ENCODE results near the gene TWNK.

TWNK gene

DNA sequence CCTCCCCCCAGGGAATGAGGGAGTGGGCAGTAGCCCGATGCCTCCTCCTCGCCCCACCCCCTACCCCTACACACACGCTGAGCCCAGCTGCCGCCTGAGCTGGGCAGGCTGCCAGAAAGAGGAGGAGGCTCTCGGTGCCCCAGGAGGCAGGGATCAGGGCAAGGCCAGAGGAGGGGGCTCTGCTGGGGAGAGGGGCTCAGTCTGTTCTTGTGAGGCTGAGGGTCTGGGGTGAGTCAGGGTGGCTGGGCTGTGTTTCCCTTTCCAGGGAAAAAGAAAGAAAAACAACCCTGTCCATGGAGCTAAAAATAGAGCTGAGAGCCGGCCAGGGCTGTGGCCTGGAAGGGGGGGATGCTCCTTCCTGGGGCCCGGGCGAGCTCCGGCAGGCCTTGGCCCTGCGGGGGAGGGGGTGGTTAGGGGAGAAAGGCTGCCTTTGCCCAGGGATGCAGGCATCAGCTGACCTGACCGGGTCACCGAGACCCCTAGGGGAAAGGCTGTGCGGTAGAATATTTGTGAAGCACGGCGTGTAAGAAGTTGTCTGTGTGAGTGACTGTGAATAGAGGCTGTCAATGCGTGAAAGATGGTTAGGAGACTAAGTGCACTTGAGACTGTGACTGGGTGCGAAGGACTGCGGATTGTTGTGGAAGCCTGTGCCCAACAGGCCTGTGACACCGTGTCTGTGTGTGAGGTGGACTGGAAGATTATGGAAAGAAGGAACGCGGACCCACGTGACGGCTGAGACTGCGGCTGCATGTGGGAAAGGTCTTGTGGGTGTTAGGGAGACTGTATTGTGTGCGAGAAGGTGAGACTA, 11.0 kb downstream of the TWNK start:
- DNase-seq, result peak; percentile 93

DNA sequence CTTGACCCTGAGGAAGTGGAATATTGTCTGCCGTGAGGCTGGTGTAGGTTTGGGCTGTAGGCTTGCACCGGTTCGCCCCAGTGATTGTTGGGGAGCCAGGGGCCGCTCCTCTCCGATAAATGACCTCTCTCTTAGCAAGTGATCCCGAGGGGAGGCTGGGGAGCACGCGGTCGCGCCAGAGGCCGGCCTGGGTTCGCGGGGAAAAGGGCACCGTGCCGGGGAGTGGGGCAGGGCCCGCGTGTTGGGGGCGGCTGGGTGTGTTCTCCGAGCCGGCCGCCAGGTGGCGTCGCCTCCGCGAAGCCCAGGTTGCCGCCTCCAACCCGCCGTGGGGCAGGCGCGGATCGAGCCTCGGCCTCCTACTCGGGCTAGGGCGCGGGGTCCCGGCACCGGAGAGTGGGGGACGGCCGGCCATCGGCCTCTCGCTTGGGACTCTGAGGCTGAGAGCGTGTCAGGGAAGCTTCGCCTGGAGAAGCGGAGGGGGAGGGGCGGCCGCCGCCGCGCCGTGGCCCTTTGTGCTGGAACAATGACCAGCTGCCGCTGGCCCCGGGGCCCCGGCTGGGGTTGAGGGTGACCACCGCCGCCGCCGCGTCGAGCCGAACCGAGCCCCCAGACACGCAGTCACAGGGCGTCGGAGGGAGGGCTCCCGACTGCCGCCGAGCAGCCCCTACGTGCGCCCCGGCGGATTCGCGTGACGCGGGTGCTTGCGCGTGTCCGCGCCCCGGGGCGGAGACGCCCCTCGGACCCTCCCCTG, 11.8 kb downstream of the TWNK start:
- DNase-seq, result peak; percentile 97

DNA sequence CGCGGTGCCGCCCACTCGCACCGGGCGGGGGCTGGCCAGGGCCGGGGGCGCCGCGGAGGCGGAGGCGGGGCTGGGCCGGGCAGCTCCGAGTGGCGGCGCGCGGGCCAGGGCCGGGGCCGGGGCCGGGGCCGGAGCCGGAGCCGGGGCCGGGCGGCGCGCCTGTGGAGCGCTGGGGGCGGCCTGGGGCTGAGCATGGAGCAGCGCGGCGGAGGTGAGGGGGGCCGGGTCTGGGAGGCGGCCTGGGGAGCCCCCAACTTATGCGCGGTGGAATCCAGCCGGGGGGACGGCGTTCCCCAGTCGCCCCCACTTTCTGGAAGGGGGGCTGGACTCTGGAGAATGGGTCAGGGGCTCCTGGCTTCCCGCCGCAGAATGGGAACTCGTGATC, 12.4 kb downstream of the TWNK start, which contains the start of gene LZTS2:
Gene LZTS2 (plus strand): TSS at position 67 of the 385 bp plus-strand sequence. CDS start 2,731 bp downstream, outside the sequence.
- no peak for DNase-seq

DNA sequence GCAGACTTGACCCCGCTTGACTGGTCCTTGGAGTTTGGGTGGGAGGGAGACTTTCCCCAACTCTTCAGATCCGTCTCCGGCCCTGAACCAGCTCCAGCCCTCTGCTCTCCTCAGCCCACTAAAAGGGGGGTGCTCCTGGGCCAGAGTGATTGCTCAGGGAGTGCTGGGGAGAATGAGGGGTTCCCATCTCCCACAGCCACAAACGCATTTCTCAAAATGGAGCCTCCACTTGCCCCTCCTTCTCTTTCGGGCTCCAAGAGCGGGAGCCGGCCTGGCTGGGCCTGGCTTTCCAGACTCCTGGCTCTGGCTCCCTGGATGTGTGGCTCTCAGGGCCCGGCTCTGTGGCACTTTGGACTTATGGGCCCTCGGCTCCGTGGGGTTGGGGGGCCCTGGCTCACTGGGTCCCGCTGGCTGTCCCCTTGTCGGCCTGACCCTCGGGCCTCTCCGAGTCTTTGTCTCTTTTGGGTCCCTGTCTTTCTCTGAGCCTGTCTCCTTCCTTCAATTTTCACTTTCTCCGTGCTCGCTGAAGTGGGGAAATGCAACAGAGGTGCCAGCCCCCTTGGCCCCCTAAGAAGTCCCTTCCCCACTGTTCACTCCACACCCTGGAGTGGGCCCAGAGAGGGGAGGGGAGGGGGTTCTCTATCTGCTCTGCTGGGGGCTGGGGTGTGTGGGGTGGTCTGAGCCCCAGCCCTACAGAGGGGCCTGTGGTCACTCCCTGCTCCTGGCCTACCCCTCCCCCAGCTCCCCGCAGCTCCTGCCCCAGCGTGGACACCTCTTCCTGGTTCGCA, 13.0 kb downstream of the TWNK start:
- peak; percentile 66 for DNase-seq

DNA sequence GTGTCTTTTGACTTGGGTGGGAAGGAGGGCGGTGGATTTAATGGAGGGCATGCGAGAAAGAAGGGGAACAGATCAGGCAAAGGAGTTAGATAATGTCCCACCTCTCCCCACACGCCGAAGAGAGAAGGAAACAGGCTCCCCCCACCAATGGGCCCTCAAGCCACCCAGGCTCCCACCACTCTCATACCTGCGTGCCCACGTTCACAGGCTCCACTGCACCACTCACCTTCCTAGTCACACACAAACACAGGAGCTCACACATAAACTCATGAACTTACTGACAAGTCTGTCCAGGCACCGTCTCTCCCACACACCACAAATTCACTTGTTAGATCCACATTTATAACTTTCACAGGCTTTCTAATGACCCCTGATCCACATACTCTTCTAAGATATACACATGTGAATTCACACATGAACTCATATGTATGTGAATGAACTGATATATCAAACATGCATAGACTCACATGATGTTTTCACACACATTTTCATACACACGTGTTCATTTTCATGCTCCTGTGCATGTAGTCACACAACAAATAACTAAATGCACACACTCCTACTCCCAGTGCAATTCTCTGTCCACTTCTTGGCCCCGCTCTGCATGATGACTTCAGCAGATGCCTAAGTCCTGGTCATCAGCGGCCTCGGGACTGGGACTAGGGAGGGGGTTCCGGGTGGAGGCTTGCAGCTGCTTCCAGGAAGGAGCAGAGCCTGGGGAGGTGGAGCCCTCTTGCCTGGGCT, 13.7 kb downstream of the TWNK start:
- peak; percentile 81 for DNase-seq

DNA sequence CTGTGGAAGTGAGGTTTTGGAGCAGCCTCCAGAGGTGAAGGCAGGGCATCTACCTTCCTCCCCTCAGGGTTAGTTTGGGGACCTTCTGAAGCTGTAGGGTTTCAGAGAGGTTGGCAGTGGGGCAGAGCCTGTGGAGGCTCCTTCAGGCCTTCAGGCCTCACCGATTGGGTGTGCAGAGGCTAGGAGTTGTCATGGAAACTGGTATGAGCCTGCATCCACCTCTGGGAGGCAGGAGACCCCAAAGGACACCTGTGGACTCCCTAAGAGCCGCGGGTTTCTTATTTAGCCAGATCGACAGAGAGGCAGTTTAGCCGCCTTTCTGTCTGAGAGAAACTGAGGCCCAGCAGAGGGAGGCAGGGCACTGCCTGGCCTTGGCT, 14.3 kb downstream of the TWNK start:
- DNase-seq, result no peak

DNA sequence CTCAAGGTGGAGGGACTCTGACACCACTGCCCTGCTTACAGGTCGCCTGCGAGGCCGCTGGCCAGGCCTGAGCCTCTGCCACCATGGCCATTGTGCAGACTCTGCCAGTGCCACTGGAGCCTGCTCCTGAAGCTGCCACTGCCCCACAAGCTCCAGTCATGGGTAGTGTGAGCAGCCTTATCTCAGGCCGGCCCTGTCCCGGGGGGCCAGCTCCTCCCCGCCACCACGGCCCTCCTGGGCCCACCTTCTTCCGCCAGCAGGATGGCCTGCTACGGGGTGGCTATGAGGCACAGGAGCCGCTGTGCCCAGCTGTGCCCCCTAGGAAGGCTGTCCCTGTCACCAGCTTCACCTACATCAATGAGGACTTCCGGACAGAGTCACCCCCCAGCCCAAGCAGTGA, 15.1 kb downstream of the TWNK start:
- no peak for DNase-seq

DNA sequence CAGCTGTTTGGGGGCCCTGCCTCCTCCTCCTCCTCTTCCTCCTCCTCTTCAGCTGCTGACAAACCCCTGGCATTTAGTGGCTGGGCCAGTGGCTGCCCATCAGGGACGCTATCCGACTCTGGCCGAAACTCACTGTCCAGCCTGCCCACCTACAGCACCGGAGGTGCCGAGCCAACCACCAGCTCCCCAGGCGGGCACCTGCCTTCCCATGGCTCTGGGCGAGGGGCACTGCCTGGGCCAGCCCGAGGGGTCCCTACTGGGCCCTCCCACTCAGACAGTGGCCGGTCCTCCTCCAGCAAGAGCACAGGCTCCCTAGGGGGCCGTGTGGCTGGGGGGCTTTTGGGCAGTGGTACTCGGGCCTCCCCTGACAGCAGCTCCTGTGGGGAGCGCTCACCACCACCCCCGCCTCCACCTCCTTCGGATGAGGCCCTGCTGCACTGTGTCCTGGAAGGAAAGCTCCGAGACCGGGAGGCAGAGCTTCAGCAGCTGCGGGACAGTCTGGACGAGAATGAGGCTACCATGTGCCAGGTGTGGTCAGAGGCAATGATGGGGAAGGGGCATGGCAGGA, 16.4 kb downstream of the TWNK start:
- no peak for DNase-seq

DNA sequence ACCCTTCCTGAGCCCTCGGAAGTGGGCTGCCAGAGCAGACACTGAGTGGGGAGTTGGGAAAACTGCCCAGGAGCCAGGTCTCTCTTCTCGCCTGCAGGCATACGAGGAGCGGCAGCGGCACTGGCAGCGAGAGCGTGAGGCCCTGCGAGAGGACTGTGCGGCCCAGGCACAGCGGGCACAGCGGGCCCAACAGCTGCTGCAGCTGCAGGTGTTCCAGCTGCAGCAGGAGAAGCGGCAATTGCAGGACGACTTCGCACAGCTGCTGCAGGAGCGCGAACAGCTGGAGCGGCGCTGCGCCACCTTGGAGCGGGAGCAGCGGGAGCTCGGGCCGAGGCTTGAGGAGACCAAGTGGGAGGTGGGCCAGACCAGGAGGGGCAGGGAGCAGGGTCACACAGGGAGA, 18.0 kb downstream of the TWNK start:
- DNase-seq, result no peak

DNA sequence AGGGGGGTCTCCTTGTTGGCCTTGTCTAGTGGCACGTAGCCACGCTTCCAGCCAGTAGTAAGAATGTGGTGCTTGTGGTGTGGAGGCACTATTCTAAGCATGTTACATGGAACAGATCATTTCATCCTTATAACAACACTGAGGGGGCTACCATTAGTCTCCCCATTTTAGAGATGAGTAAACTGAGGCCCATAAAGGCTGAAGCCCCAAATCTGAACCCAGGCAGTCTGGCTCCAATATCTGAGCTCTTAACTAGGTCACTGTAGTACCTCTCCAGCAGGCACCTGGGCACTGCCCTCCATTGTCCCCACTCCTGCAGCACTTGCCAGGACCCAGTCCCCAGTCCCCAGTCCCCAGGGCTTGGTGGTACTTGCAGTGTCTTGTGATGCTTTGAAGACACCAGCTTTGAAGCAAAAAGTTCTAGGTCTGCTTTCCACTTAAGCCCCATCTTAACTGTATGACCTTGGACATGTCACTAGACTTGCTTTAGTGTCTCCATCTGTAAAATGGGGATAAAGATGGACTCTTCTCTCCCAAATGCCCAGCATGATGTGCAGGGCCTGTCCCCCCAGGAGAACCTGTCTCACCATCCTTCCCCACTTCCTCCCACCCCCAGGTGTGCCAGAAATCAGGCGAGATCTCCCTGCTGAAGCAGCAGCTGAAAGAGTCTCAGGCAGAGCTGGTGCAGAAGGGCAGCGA, 18.7 kb downstream of the TWNK start:
- no peak for DNase-seq

DNA sequence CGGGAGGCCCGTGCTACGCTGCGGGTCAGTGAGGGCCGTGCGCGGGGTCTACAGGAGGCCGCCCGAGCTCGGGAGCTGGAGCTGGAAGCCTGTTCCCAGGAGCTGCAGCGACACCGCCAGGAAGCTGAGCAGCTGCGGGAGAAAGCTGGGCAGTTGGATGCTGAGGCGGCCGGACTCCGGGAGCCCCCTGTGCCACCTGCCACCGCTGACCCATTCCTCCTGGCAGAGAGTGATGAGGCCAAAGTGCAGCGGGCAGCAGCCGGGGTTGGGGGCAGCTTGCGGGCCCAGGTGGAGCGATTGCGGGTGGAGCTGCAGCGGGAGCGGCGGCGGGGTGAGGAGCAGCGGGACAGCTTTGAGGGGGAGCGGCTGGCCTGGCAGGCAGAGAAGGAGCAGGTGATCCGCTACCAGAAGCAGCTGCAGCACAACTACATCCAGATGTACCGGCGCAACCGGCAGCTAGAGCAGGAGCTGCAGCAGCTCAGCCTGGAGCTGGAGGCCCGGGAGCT, 19.3 kb downstream of the TWNK start:
- no peak for DNase-seq

DNA sequence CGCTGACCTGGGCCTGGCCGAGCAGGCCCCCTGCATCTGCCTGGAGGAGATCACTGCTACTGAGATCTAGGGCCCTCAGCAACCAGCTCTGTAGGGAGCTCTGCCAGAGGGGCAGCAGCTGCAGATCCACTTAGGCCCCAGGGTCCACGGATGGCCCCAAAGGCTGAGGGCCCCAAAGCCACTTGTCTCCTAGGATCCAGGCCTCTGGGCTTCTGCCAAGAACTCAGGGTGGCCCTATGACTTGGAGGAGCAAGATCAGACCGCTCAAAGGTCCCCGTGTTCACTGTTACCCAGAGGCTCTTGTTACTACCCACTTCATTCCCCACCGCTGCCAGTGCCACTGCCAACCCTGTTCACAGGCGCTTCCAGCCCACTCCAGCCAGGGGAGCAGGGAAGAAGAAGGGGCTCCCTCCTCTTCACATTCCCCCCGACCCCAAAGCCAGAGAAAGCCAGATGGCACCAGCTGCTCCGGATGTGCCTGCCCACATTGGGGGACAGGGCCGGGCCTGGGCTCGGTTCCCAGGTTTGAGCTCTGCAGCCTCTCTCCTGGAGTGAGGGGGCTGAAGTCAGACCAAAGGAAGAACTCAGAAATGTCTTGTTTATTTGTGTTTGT, 19.9 kb downstream of the TWNK start:
- no peak for DNase-seq

DNA sequence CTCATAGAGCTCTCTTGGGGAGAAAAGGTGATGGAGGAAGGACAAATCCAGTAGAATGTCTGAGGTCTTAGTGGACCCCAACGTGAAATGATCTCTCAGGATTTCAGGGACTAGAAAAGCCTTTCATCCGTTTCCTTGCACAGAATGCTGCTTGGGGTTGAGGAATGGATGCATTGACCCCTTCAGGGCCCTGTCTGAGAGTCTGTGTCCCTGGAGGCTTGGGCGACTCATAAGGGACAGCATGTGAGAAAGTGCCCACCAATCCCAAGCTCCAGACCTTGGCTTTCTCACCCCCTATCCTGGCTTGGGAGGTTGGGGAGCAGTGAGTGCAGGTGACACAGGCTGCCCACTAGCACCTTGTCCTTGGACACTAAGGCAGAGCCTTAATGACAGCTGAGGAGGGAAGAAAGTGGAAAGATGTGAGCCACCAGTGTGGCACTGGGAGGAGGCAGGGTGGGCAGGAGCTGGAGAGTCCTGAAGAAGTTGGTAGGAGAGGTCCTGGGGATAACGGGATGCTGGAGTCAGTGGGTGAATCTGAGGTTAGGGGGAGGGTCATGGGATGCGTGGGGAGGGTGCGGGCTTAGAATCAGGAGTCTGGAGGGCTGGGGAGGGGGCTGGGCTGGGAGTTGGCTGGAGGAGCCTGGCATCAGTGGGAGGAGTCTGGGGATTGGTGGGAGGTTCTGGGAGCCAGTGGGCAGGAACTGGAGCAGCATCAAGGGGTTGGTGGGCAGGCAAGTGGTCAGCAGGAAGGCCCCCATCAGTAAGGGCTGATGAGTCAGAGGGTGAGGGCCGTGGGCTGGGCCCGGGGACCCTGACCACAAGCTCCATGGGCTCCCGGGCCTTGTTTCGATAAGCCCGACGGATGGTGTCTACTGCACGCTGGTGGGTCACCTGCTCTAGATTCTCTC, 20.8 kb downstream of the TWNK start:
- no peak for DNase-seq

DNA sequence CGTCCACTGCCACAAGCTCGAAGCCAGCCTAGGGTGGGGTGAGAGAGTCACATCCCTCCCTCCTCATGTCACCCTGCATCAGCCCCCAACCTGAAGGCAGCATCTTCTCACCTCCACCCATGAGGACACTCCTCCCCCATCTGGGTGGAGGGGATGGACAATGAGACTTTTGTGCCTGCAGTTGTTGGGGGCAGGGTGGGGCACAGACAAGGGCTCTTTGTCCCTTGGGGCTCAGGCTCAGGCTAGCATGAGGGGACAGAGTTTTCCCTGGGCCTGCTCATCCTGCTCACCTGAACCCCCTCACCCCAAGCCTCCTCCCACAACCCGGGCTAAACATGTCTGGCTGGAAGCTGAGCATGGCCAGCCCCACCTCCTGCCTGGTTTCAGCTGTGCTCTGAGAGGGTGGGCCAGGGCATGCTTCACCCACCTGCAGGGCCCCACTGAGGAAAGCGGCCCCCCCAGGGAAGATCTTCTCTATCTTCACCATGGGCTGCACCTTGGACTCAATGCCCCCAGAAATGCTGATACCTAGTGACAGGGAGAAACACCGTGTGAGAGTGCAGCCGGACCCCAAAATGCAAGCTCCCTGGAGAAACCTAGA, 21.6 kb downstream of the TWNK start:
- no peak for DNase-seq

DNA sequence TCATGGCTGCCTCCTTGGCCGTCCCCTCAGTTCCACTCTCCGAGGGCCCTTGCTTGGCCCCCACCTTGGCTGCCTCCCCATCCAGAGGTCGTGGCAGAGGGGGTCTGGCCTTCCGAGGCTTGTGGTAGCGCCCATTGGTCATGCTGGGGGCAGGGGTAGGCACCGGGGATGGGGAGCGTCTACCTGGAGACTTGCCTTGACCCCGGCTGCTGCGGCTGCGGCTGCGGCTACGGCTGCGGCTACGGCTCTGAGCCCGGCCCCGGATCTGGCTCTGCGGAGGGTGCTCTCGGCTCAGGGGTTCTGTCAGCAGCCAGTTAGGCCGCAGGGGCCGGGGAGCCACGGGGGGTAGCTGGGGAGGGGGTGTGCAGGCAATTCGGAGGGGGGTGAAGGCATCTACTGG, 23.0 kb downstream of the TWNK start:
- DNase-seq, result no peak

DNA sequence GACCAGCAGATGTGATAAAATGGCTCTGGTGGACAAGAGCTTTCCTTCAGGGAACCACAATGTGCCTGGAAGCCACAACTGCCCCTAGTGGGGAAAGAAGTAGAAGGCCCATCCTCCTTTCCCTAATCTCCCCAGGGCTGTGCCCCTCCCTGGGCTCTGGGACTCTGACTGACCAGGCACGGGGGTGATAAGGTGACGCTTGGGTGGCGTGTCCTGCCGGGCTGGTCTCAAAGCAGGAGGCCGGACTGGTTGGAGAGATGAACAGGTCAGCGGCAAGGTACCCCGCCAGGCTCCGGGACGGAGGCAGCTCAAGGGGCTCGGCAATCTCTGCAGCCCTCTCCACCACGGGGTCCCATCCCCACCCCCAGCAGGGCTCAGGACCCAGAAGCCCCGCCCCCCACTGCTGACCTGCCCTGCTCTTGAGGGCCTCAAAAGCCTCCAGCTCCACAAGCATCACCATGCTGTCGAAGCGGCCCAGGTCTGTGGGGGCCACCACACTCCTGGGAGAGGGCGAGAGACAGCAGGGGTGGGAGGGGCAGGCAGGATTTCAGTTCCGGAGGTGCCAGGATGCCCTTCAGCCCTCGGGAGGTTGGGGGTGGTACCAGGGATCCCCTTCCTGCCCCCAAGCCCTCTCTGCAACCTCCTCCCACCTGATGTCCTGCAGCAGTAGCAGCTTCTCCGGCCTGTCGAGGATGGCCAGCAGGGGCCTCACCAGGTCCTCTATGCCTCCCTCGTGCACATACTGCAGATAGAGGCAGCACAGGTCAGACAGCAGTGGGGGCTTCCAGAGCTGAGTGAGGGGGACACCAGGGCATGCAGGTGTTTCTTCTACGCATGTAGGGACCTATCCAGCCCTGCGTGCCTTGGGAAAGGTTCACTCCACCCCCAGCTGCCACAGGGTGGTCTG, 24.4 kb downstream of the TWNK start:
- DNase-seq, result peak; percentile 62

DNA sequence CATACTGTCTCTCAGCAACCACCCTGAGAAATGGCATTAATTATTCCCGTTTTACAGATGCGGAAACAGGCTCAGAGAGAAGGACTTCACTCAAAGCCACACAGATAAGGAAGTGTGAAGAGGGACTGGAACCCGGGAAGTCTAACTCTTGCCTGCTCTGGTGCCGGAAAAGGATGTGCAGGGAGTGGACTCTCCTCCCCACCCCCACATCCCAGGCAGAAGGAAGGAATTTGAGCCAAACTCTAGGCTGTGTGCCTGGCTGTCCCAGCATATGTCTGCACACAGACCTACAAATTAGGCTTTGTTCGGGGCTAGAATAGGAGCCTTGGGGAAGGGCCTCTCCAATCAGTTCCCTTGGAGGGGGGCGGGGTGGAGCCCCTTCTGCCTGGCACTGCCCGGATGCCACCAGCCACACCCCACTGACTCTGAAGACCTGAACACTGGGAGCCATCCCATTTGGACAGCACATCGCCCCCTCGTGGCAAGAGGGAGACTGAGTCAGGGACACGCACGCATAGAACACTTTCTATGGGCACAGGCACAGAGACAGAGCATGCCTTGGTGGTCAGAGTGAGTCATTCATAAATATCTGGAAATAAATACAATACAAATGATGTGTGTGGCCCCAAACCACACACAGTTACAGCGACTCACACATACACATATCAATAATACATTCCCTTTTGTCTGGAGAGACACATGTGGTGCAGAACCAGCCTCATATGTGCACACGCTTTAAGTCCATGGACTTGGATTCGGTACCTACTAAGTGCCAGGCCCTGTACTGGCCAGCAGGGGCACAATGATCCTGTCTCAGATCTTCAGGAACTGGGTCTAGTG, 25.4 kb downstream of the TWNK start:
- peak; percentile 88 for DNase-seq

Measured in 8988T (cell line).